ENCODE results near the gene RAC2.

GRCh38 chr22:37214731-37215030 is 29.4 kb downstream of the RAC2 start:
- no peak for TF ChIP-seq CTCF (conservative IDR thresholded peaks at IDR 0.05; ENCODE audit: low read depth, low read length)
- no peak for TF ChIP-seq EZH2 (IDR thresholded peaks at IDR 0.05; ENCODE audit: low read length, unreplicated experiment)
- no peak for TF ChIP-seq EZH2phosphoT487 (IDR thresholded peaks at IDR 0.05; ENCODE audit: borderline replicate concordance, low read length)
